Non-pigmented ciliary epithelial cell (primary cell): ENCODE results near the gene UBXN4.
A peak's percentile ranks its signal among the peaks of the same experiment; 100 is the strongest.
"Not testable (repeated sequence)": the region's sequence is repeated elsewhere in the genome, so short reads cannot be mapped to it uniquely, and the experiment has no call there.

Experiments used
- DNase-seq: peaks from one replicate; pipeline ENCODE4 v3.0.0-alpha.2; 2010; ENCODE audit warnings: low read depth

UBXN4 gene, protein sequence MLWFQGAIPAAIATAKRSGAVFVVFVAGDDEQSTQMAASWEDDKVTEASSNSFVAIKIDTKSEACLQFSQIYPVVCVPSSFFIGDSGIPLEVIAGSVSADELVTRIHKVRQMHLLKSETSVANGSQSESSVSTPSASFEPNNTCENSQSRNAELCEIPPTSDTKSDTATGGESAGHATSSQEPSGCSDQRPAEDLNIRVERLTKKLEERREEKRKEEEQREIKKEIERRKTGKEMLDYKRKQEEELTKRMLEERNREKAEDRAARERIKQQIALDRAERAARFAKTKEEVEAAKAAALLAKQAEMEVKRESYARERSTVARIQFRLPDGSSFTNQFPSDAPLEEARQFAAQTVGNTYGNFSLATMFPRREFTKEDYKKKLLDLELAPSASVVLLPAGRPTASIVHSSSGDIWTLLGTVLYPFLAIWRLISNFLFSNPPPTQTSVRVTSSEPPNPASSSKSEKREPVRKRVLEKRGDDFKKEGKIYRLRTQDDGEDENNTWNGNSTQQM

DNA sequence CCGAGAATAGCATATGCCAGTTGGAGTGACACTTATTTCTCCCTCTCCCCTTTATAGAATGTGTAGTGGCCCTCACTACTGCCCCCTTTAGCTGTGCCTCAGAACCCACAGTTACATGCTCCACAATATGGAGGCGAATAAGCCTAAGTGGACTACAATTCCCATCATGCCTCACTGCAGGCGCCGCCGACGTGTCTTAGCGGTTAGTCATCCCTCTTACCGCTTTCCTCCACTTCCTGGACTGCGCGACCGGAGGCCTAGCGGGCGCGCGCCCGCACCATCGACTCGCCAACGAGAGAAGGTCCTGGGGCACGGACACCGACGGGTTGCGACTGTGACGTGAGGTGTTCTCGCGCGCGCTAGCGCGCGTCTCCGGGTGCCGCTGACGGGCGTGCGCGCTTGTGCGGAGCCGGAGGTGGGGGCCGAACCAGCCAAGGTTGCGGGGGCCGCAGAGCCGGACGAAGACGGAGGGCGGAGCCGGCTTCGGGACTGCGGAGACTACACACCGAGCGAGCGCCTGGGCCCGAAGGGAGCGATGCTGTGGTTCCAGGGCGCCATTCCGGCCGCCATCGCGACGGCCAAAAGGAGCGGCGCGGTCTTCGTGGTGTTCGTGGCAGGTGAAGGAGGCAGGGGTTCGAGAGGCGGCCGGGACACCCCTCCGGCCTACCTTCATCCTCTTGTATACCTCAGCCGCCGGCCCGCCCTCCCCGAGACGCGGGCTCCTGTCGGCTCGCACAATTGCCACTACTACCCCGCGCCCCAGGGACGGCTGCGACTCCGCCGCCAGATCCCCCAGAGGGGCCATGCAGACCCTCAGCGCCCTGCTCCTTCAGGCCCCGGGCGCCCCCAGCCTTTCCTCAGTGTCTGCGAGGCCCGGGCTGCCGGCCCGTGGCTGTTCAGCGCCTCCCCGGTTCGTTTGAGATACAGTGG is at the start of gene UBXN4:
Gene UBXN4 (plus strand): TSS at position 461 of the 930 bp plus-strand sequence. CDS start 75 bp downstream, at position 536.
- peak; percentile 96 for DNase-seq

DNA sequence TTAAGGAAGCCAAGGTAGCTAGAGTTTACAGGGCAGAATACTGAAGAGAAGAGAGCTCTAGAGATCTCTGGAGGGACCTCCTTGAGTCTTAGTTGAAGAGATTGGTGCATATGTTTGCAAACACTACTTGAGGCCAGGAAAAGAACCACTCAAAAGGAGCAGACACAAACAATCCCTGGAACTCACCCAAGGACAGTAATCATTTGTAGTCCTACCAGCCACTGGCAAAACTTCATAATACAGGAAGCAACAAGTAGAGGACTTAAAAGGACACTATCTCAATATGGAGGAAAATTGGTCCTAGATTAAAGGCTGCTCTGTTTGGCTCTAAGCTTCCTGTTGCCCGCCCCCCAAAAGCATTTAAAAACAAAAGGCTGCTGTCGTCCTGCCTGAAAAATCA is 46.9 kb upstream of the UBXN4 start:
- no peak for DNase-seq

DNA sequence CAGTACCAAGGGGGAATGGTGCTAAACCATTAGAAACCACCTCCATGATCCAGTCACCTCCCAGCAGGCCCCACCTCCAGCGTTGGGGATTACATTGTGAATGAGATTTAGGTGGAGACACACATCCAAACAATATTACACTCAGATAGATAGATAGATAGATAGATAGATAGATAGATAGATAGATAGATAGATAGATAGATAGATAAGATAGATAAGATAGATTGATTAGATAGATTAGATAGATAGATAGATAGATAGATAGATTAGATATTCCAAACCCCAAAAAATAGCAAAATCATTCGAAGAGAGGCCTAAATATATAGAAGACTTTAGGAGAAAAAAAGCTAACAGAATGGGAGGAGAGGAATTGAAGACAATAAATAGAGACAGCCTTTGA is 42.8 kb upstream of the UBXN4 start:
- DNase-seq = no peak

DNA sequence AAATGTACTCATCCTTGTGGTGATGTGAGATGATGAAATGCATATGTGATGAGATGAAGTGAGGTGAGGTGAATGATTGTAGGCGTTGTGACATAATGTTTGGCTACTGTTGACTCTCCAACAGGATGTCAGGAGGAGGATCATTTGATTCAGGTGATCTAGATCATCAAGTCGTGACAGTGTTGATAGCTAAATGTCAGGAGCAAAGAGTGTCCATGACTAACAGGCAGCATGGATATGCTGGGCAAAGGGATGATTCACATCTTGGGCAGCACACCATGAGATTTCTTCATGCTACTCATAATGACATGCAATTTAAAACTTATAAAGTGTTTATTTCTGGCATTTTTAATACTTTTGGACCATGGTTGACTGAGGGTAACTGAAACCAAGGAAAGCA is 40.2 kb upstream of the UBXN4 start:
- DNase-seq = no peak

DNA sequence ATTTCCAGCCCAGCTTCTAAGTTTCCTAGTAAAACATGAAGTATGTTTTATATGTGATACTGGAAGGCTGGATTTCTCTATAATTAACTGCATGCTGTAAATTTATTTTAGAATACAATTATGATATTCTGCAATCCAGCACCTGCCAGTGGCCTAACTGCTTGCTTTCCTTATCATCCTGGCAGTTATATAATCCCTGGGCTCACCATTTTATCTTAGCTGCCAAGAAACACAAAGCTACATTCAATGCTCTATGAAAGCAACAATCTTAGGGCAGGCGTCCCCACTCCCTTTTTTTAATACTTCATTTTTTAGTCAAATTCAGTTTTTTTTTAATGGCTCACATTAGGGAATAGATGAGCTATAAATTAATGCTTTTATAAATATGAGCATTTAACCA is 38.4 kb upstream of the UBXN4 start:
- no peak for DNase-seq

DNA sequence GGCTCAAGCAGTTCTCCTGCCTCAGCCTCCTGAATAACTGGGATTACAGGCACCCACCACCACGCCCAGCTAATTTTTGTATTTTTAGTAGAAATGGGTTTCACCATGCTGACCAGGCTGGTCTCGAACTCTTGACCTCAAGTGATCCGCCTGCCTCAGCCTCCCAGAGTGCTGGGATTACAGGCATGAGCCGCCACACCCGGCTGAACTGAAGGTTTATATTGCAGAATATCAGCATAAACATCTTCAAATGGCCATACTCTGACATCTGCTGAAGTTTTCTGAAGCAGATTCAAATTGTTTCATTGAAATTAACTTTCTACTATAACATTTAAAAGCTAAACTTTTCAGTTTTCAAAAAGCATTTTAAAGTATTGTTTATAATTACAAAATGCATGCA is 37.6 kb upstream of the UBXN4 start:
- DNase-seq = not testable (repeated sequence)

DNA sequence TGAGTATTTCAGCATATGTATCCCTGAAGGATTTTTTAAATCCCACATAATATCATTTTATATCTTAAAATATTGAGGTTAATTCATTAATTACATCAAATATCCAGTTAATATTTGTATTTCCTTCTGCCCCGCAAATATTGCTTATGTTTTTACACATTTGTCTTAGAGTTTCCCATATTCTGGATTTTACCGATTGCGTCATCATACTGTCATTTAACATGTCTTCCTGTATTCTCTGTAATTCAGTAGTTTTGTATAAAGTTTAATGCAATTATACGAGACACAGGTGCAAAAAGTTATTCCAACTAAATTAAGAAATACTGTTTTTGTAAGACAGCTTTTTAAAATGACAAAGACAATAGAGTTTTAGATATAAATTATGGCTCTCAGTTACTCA is 33.5 kb upstream of the UBXN4 start:
- no peak for DNase-seq

DNA sequence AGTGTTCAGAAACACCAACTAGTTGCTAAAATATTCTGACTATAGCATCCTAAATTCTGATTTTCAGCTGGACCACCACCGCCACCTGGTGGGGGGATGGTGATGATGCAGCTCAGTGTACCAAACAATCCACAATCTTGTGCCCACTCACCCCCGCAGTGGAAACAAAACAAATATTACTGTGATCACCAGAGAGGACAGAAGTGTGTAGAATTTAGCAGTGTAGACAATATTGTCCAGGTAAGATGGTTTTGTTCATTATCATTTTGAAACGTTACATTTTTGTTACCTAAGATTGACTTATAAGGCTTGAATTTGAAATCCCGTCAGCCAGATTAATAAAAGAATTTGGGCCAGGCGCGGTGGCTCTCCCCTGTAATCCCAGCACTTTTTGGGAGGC is 31.7 kb upstream of the UBXN4 start:
- no peak for DNase-seq

DNA sequence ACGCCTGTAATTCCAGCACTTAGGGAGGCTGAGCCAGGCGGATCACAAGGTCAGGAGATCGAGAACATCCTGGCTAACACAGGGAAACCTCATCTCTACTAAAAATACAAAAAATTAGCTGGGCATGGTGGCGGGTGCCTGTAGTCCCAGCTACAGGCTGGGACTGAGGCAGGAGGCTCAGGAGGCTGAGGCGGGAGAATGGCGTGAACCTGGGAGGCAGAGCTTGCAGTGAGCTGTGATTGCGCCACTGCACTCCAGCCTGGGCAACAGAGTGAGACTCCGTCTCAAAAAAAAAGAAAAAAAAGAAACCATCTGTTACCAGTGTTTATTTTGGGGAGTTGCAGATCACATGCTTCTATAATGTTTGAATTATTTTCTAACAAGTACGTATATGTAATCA is 26.6 kb upstream of the UBXN4 start:
- not testable (repeated sequence) for DNase-seq

DNA sequence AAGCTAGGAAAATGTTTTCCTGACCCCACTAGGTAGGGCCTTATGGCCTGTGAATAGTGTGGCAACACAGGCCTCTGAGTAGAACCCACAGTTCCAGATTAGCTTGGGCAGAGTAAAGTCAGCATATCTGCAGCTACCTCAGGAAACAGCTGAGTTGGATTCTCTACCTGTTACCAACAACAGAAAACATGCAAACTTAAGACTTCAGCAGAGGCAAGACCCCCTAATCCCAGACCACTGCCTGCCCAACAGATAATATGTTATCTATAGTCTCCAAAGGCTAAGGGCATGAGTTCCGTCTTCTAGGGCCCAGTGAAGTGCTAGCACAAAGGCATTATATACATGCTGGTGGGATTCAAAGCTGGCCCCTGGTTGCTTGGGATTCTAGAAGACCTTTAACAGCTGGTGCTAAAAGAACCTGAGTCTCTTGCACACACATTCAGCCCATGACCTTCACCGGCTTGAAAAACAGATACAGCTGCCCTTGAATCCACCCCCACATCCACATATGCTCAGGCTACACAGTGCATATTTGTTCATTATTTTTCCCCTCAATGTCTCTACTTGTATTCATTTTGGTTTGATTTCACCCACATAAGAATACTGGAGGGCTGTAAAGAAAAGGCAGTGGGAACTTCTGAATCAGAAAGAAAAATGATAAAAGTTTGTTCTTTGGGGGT is 13.5 kb upstream of the UBXN4 start:
- DNase-seq = no peak

DNA sequence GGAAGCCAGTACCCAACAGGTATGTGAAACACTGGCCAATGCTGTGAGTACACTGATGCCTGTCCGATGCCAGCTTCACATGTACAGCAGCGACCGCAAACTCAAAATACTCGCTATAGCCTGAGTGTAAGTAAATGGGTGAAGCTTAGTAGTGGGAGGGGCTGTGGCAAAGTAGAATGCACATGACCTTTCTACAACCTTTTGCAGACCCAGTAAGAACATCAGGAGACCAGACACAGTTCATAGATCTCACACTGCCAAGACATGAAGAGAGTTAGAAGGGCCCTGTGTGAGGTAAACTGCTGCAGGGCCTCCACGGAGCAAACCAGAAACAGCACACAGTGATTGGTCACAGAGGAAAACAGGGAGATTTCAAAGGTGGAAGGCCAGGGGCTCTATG is 9.1 kb upstream of the UBXN4 start:
- no peak for DNase-seq

DNA sequence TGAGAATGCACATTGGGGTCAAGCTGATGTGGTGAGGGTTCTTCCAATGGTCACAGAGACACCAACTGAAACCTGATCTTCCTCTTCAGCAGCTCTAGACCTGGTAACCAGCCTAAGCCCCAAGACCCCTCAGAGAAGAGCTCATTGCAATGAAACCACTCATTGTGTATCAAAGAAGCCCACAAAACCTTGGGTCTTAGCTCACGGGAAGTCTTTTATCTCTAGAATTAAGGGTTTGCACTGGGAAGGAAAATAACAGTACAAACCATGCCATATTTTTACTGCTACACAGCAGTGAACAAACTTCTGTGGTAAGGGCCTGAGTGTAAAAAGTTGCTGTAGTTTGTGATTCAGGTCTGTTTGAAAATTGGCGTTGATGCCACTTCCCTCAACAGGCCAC is 8.6 kb upstream of the UBXN4 start:
- DNase-seq = no peak

DNA sequence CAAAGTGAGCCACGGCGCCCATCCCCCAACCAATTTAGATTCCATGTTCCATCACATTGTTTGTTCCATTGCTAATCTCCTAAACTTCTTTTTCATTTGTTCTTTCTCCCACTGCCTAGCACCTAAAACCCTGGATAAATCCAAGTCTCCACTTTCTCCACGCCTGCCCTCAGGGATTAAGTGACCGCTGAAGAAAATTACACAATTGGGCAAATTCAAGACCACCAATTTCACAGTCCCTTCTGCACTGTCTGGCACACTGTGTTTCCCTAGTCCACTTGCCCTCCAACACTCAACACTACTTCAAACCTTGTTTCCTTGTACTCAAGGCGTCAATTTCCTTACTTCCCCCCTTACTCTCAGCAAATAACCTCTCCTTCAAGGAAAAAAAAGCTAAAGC is 5.1 kb upstream of the UBXN4 start:
- no peak for DNase-seq

DNA sequence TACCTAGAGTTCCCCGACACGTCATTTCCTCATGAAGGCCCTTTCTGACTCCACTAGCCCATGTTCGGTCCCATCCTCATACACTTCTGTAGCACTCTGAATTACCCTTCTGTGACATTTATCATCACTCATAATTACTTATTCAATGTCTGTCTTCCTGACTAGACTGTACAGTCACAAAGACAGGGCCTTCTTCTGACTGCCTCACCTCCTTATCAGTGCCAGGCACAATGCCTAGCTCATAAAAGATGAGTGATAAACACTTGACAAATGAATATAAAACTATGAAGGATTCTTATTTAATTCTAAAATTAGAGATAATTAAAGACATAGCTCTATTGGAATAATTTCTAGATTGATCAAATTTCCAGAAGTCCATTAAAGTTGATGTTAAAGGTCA is 1.4 kb upstream of the UBXN4 start:
- no peak for DNase-seq

DNA sequence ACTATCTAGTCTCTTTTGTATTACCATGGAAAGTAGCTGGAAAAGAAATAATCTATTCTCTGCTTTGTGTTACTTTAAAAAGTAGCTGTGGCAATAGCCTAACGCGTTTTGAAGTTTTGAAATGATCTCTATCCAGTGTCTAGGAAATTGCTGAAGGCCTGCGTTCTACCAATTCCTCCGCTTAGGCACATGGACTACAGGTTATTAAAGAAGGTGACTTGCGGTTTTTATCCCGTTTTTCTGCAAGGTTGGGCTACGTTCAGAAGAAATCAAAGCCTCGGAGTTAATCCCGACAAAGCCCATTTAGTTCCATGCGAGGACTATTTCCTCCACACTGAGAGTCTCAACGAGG is 636 bp upstream of the UBXN4 start:
- no peak for DNase-seq

DNA sequence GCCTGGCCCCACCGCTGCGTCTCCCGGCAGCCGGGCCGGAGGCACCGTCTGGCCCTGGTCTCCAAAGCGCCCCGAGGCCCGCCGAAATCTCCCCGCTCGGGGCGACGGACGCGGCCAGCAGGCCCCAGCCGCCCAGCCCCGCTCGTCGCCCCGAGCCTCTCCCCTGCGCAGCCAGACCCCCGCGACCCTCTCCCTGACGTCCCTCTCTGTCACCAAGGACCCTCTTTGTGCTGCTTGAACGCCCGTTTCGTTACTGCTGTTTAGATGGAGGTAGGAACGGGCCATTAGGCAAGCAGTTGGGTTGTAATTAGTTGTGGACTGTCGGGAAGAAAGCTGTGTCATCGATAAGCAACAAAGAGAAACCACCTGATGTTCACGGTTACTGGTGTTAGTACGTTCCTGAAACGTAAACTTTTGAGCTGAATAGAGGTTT is 686 bp downstream of the UBXN4 start:
- DNase-seq = peak; percentile 24

DNA sequence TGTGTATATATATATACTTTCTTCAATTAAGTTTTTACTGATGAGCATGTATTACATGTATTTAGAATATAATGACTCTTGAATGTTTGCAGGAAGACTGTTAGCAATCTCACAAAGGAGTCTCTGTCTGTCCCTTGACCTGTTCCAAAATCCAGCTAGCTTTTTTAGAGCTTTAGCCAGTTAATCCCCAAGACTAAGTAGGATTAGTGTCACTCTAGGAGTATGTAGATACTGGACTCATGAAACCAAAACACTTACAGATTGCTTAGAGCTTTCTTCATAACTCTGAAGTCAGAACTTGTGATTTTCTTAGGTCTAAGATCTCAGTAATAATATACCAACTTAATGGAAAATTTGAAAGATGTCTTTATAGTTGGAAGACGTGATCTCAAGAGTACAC is 2.2 kb downstream of the UBXN4 start:
- no peak for DNase-seq

DNA sequence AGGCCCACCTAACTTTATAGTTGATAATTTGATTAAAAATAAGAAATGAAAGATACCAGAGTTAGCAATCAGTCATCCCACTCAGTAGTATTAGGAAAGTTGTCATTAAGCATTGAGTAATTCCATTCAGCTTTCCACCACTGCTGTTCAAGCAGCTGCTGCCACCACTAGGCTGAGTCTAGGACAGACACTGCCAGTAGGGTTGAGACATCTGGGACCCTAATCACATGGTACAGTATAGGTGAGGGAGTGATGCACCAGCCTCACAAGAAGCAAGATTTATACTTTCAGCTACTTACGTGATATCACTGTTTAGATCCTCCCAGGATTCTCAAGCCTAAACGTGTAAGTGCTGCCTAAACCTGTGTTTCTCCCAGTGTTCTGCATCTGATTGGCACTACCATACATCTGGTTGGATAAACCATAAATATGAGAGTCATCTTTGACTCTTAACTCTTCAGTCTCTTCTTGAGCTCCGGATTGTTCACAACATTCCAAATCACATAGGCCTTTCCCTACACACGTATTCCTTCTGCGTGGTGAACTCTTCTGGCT is 3.2 kb downstream of the UBXN4 start:
- DNase-seq = no peak

DNA sequence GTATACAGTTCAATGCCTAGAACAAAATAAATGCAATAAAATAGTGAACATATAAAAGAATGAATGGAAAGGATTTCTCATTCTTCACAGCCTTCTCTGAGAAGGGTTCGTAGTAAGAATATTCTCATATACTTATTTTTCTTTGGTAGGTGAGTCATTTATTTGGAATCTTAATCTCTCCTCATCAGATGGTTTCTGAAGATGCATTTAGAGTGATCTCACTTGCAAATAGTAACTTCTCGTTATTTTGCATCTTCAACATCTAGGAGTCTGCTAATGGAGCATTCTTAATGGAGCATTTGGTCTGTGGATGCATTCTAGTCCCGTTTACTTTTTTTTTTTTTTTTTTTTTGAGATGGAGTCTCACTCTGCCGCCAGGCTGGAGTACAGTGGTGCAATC is 3.9 kb downstream of the UBXN4 start:
- peak; percentile 60 for DNase-seq

DNA sequence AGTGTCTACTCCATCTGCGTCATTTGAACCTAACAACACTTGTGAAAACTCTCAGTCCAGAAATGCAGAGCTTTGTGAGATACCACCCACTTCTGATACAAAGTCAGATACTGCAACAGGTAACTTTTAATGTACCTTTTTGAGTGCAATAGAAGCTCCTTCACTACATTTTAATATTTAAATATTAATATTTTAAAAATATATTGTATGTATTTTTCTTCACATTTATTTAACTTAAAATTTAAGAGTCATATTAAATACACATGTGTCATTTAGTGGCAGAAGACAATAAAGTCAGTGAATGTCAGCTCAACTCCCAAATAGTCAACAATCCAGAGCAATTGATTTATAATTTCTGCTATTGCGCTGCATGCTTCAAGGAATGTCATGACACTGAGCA is 13.9 kb downstream of the UBXN4 start:
- DNase-seq = no peak

DNA sequence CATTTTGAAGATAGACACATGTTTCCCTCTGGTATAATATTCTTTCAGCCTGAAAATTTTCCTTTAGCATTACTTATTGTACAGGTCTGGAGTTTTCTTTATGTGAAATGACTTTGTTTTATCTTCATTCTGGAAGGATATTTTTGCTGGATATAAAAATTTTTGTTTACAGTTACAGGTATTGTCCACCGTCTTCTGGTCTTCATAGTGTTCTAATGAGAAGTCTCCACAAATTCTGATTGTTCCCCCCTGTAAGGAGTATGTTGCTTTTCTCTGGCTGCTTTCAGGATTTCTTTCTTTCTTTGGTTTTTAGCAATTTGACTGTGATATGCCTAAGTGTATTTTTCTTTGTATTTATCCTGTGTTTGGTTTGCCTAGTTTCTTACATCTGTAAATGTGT is 15.0 kb downstream of the UBXN4 start:
- no peak for DNase-seq

DNA sequence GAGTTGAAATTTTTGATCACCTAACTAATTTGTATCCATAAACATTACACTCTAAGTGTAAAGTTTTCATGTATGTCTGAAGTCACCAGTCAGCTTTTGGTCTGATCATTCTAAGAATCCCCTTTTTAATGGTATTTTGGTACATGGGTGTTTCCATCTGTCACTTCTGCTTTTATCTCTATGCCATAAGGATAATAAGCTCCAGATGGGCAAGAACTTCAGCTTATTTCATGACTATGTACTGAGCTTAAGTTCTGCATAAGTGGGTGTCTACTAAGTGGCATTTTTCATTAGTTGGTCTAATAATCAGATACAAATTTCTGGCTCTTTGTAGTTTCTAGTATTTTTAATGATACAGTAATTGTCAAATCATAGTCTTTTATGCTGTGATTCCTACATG is 20.4 kb downstream of the UBXN4 start:
- no peak for DNase-seq
